ENCODE results near the gene CHMP2A. TPM values are rescaled to one million over a fixed set of nuclear protein-coding genes. Genes with fewer than 3 reads are reported as not detected.
A peak's percentile ranks its signal among the peaks of the same experiment; 100 is the strongest.

CHMP2A gene
- total and polyA plus RNA-seq, 2 experiments from 2014 or later = 92.2 to 145 TPM

- Histone ChIP-seq H3K27me3 (ENCODE audit: insufficient read depth) (no peaks in the 10 kb centered on the region), H3K79me2 (replicated peaks; ENCODE audit: insufficient read depth) (peaks cover 22% of the 10 kb centered on the region), H3K4me1 (ENCODE audit: insufficient read depth) (peaks cover 16% of the 10 kb centered on the region), H3F3A (replicated peaks; ENCODE audit: low read depth) (peaks cover 84% of the 10 kb centered on the region), H3K36me3 (ENCODE audit: insufficient read depth) (peaks cover 41% of the 10 kb centered on the region), H2AFZ (no peak overlapping the region), H4K20me1 (replicated peaks; ENCODE audit: insufficient read depth) (peaks cover 18% of the 10 kb centered on the region), H3K27ac (ENCODE audit: low read depth) (peak overlapping the region; percentile 96; the same call in 1 of the 2 replicates), H3K4me2 (no peak overlapping the region), H3K9me2 (ENCODE audit: insufficient read depth) (no peaks in the 10 kb centered on the region), H3K4me3 (no peak overlapping the region)
- Mint-ChIP-seq H3K9me3 (peaks cover 8% of the 10 kb centered on the region; the same call in 2 of the 3 replicates), H3K4me1 (peaks cover 40% of the 10 kb centered on the region), H3K27me3 (ENCODE audit: insufficient read depth, low read depth, poor library complexity) (peaks cover 35% of the 10 kb centered on the region), H3K27ac (no peak overlapping the region), H3K4me3 (peak overlapping the region; percentile 17; the same call in 1 of the 3 replicates), H3K36me3 (ENCODE audit: low read depth) (peaks cover 90% of the 10 kb centered on the region)
- DNase-seq (ENCODE audit: low spot score) = no peak
- no peak for TF ChIP-seq NANOG (IDR thresholded peaks at IDR 0.05; ENCODE audit: borderline replicate concordance)
- TF ChIP-seq JUNB (IDR thresholded peaks at IDR 0.05; ENCODE audit: unreplicated experiment) = no peak
- no peak for TF ChIP-seq ZNF462 (CRISPR knock-in tag; IDR thresholded peaks at IDR 0.05)
- no peak for TF ChIP-seq EZH2 (IDR thresholded peaks at IDR 0.05; ENCODE audit: low read depth, unreplicated experiment)
- TF ChIP-seq, protein P1, sequence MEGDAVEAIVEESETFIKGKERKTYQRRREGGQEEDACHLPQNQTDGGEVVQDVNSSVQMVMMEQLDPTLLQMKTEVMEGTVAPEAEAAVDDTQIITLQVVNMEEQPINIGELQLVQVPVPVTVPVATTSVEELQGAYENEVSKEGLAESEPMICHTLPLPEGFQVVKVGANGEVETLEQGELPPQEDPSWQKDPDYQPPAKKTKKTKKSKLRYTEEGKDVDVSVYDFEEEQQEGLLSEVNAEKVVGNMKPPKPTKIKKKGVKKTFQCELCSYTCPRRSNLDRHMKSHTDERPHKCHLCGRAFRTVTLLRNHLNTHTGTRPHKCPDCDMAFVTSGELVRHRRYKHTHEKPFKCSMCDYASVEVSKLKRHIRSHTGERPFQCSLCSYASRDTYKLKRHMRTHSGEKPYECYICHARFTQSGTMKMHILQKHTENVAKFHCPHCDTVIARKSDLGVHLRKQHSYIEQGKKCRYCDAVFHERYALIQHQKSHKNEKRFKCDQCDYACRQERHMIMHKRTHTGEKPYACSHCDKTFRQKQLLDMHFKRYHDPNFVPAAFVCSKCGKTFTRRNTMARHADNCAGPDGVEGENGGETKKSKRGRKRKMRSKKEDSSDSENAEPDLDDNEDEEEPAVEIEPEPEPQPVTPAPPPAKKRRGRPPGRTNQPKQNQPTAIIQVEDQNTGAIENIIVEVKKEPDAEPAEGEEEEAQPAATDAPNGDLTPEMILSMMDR (conservative IDR thresholded peaks at IDR 0.05; ENCODE audit: low read depth in 2 of 2) = no peak
- no peak for TF ChIP-seq CREB1 (CRISPR knock-in tag; IDR thresholded peaks at IDR 0.05; ENCODE audit: low read depth)
- no peak for TF ChIP-seq EZH2phosphoT487 (IDR thresholded peaks at IDR 0.05; ENCODE audit: unreplicated experiment)
- TF ChIP-seq, protein P2, sequence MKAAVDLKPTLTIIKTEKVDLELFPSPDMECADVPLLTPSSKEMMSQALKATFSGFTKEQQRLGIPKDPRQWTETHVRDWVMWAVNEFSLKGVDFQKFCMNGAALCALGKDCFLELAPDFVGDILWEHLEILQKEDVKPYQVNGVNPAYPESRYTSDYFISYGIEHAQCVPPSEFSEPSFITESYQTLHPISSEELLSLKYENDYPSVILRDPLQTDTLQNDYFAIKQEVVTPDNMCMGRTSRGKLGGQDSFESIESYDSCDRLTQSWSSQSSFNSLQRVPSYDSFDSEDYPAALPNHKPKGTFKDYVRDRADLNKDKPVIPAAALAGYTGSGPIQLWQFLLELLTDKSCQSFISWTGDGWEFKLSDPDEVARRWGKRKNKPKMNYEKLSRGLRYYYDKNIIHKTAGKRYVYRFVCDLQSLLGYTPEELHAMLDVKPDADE (IDR thresholded peaks at IDR 0.05) = no peak
- no peak for TF ChIP-seq REST (IDR thresholded peaks at IDR 0.05; ENCODE audit: unreplicated experiment)
- TF ChIP-seq STAT1 (IDR thresholded peaks at IDR 0.05; ENCODE audit: unreplicated experiment) = no peak
- TF ChIP-seq ZNF331 (CRISPR knock-in tag; IDR thresholded peaks at IDR 0.05; ENCODE audit: low read depth) = no peak
- TF ChIP-seq POLR2AphosphoS5 (IDR thresholded peaks at IDR 0.05; ENCODE audit: low read depth) = no peak
- TF ChIP-seq ZNF114 (CRISPR knock-in tag; IDR thresholded peaks at IDR 0.05) = no peak
- no peak for ATAC-seq
Observed at GRCh38 chr19:58552655-58553054, 2.2 kb downstream of the CHMP2A start.

Measured in GM23338 (cell line).